ENCODE results near the gene NDRG4.

The NDRG4 gene

GRCh38 chr16:58508671-58509251, 8.8 kb downstream of the NDRG4 start:
- TF ChIP-seq CTCF (IDR thresholded peaks at IDR 0.05; ENCODE audit: borderline replicate concordance, control extremely low read depth, extremely low read depth, insufficient read depth, missing control alignments) = no peak
- DNase-seq (ENCODE audit: low spot score) = peak; percentile 18
- in situ Hi-C loops (cut with MboI; ENCODE audit: low sequenced_read_pairs, unreplicated experiment) = loop anchor here (10.0 kb wide), 1 partner anchor 246 kb away; no protein-coding TSS in a partner anchor

GRCh38 chr16:58509256-58510096, 9.5 kb downstream of the NDRG4 start:
- no peak for TF ChIP-seq CTCF (IDR thresholded peaks at IDR 0.05; ENCODE audit: borderline replicate concordance, control extremely low read depth, extremely low read depth, insufficient read depth, missing control alignments)
- in situ Hi-C loops (cut with MboI; ENCODE audit: low sequenced_read_pairs, unreplicated experiment) = loop anchor here (10.0 kb wide), 2 partner anchors 145 to 245 kb away; no protein-coding TSS in a partner anchor
- peak; percentile 16 for DNase-seq (ENCODE audit: low spot score)

GRCh38 chr16:58510097-58510775, 10.3 kb downstream of the NDRG4 start:
- TF ChIP-seq CTCF (IDR thresholded peaks at IDR 0.05; ENCODE audit: borderline replicate concordance, control extremely low read depth, extremely low read depth, insufficient read depth, missing control alignments) = no peak
- DNase-seq (ENCODE audit: low spot score) = no peak
- in situ Hi-C loops (cut with MboI; ENCODE audit: low sequenced_read_pairs, unreplicated experiment) = loop anchor here (10.0 kb wide), 1 partner anchor 145 kb away; no protein-coding TSS in a partner anchor

GRCh38 chr16:58510776-58511628, 11.1 kb downstream of the NDRG4 start:
- TF ChIP-seq CTCF (IDR thresholded peaks at IDR 0.05; ENCODE audit: borderline replicate concordance, control extremely low read depth, extremely low read depth, insufficient read depth, missing control alignments) = no peak
- no peak for DNase-seq (ENCODE audit: low spot score)
- in situ Hi-C loops (cut with MboI; ENCODE audit: low sequenced_read_pairs, unreplicated experiment) = loop anchor here (10.0 kb wide), 1 partner anchor 144 kb away; no protein-coding TSS in a partner anchor

GRCh38 chr16:58511933-58512815, 12.2 kb downstream of the NDRG4 start:
- in situ Hi-C loops (cut with MboI; ENCODE audit: low sequenced_read_pairs, unreplicated experiment) = loop anchor here (10.0 kb wide), 1 partner anchor 143 kb away; no protein-coding TSS in a partner anchor
- DNase-seq (ENCODE audit: low spot score) = peak; percentile 83

More at GRCh38 chr16:58511933-58512815, 12.2 kb downstream of the NDRG4 start:
- peak; percentile 86 for TF ChIP-seq CTCF (IDR thresholded peaks at IDR 0.05; ENCODE audit: borderline replicate concordance, control extremely low read depth, extremely low read depth, insufficient read depth, missing control alignments)

Measured in GM13976 (cell line).